K562 (cell line): ENCODE results near the gene PDE8A. TPM values are rescaled to one million over a fixed set of nuclear protein-coding genes. Genes with fewer than 3 reads are reported as not detected.
A peak's percentile ranks its signal among the peaks of the same experiment; 100 is the strongest.

Source experiments
- BCOR ChIP-seq: fragments of 450-650 bp; IDR thresholded peaks from 2 replicates; pipeline ENCODE4 v1.6.1; 2016
- CBFA2T3 ChIP-seq: fragments of 450-650 bp; IDR thresholded peaks from 2 replicates; pipeline ENCODE4 v1.6.1; 2017
- CXXC5 ChIP-seq: fragments of 250-450 bp; sonication (Bioruptor Pico); IDR thresholded peaks from 2 replicates; pipeline ENCODE4 v1.8.0; 2022; ENCODE audit warnings: inconsistent platforms, mild to moderate bottlenecking, moderate library complexity
- DMBX1 ChIP-seq: fragments of 250-450 bp; sonication (Bioruptor Pico); IDR thresholded peaks from 2 replicates; pipeline ENCODE4 v1.8.0; 2022; ENCODE audit warnings: inconsistent platforms, mild to moderate bottlenecking, moderate library complexity, borderline replicate concordance
- EP300 ChIP-seq: IDR thresholded peaks from 2 replicates; pipeline ENCODE4 v1.6.1; 2012; ENCODE audit warnings: low read length, improper control_type of control experiment
- ESRRA ChIP-seq: fragments of 450-650 bp; IDR thresholded peaks from 2 replicates; pipeline ENCODE4 v1.6.1; 2014; ENCODE audit warnings: low read depth, mild to moderate bottlenecking, moderate library complexity, borderline replicate concordance
- KDM1A ChIP-seq, 2 experiments: fragments of 450-650 bp; IDR thresholded peaks; 2 replicates each; pipeline ENCODE4 v1.6.1; 2016; ENCODE audit warnings: mild to moderate bottlenecking in 2 of 2
- PTBP1 ChIP-seq: fragments of 200-400 bp; formaldehyde crosslinking; IDR thresholded peaks from 2 replicates; pipeline ENCODE4 v1.6.1; 2017; ENCODE audit warnings: low read depth, low read length
- STAT5A ChIP-seq: IDR thresholded peaks from 2 replicates; pipeline ENCODE4 v1.6.1; 2012; ENCODE audit warnings: low read length, inconsistent platforms, borderline replicate concordance
- polyA plus RNA-seq, 8 experiments: library from polyadenylated mRNA; depleted of rRNA in 4 of 8; stranded (reverse) in 5 of 8; unstranded in 3 of 8; fragments of >200 nt; fragmentation: Nextera tagmentation in 2 of 8; fragmentation: Illumina TruSeq in 1 of 8; extraction: Ambion mirVana in 2 of 8; extraction: Trizol in 1 of 8; gene quantifications; 2 replicates each; pipeline versions ENCODE4 v1.2.1 to v1.2.3, GENCODE V29; 2011 to 2014; ENCODE audit warnings: inconsistent platforms in 1 of 8, missing spikeins in 1 of 8
- small RNA-seq: library from RNA; depleted of rRNA; stranded (forward); fragments of <200 nt; gene quantifications from one replicate; pipeline ENCODE3, GENCODE V24; 2014
- total RNA-seq, 7 experiments: library from RNA; depleted of rRNA in 6 of 7; stranded (reverse); fragments of >200 nt in 6 of 7; fragmentation: Illumina TruSeq in 2 of 7; extraction: Trizol in 2 of 7; gene quantifications; 2 replicates each; pipeline versions ENCODE4 v1.2.1 to v1.2.3, GENCODE V29; 2011 to 2021; ENCODE audit warnings: low replicate concordance in 1 of 7
- TF ChIP-seq, protein P1 (sequence below): fragments of 450-650 bp; IDR thresholded peaks from 2 replicates; pipeline ENCODE4 v1.6.1; 2017; ENCODE audit warnings: antibody characterized with exemption, mild to moderate bottlenecking

PDE8A gene
- total and polyA plus RNA-seq, 9 of the 15 experiments (the other 6 are each of a cell fraction or from before 2014, with no cell fraction given) = 5.9 to 40.3 (median 19.8) TPM

DNA sequence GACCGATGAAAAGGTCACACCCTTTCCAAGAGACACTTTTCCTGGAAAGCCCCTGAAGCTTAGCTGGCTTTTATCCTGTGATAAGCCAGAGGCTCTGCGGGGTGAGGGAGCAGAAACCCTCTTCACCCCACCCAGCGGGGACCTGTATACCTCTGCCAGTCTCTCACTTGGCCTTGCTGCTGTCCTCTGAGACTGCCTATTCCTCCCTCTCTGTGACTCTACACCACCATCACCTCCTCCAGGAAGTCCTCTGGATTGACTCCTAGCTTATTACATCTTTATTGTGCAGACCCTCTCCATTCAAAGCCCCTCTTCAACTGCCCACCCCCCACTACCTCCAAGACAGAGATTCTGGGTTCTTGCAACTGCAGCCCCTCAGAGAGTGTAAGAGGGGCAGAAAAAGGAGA lies 206.5 kb downstream of the PDE8A start (continued):
- peak; percentile 56; the same call in 1 of the 2 replicates for TF ChIP-seq DMBX1
- TF ChIP-seq CBFA2T3 = peak; percentile 58
- TF ChIP-seq CXXC5 = peak; percentile 30; the same call in 1 of the 2 replicates
- 0 out of 2 replicates have a peak, but pooled peaks have one; percentile 48 for TF ChIP-seq PTBP1
- TF ChIP-seq, protein P1, sequence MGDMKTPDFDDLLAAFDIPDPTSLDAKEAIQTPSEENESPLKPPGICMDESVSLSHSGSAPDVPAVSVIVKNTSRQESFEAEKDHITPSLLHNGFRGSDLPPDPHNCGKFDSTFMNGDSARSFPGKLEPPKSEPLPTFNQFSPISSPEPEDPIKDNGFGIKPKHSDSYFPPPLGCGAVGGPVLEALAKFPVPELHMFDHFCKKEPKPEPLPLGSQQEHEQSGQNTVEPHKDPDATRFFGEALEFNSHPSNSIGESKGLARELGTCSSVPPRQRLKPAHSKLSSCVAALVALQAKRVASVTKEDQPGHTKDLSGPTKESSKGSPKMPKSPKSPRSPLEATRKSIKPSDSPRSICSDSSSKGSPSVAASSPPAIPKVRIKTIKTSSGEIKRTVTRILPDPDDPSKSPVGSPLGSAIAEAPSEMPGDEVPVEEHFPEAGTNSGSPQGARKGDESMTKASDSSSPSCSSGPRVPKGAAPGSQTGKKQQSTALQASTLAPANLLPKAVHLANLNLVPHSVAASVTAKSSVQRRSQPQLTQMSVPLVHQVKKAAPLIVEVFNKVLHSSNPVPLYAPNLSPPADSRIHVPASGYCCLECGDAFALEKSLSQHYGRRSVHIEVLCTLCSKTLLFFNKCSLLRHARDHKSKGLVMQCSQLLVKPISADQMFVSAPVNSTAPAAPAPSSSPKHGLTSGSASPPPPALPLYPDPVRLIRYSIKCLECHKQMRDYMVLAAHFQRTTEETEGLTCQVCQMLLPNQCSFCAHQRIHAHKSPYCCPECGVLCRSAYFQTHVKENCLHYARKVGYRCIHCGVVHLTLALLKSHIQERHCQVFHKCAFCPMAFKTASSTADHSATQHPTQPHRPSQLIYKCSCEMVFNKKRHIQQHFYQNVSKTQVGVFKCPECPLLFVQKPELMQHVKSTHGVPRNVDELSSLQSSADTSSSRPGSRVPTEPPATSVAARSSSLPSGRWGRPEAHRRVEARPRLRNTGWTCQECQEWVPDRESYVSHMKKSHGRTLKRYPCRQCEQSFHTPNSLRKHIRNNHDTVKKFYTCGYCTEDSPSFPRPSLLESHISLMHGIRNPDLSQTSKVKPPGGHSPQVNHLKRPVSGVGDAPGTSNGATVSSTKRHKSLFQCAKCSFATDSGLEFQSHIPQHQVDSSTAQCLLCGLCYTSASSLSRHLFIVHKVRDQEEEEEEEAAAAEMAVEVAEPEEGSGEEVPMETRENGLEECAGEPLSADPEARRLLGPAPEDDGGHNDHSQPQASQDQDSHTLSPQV = peak; percentile 70
- peak; percentile 79 to 93 for TF ChIP-seq KDM1A (IDR thresholded peaks at IDR 0.05)
- TF ChIP-seq ESRRA = 0 out of 2 replicates have a peak, but pooled peaks have one; percentile 14
- peak; percentile 62 for TF ChIP-seq STAT5A
- peak; percentile 99 for TF ChIP-seq BCOR
- TF ChIP-seq EP300 = peak; percentile 51; the same call in 1 of the 2 replicates

Small RNA genes within 50 kb of the gene (small RNA-seq; reads per million reads assigned to genes)
- gene AC044860.2 (not detected), gene RNU6-339P (not detected), gene RNU6-796P (not detected)

Other genes starting within 250 kb of the PDE8A start
- 5.9 and 9.1 TPM in 2 replicates for gene ZNF592, start 233.3 kb upstream of the PDE8A start, total RNA-seq (2014; rRNA removed)
- gene ZNF592, start 233.3 kb upstream of the PDE8A start, total RNA-seq (2014; rRNA removed; fragmentation: Illumina TruSeq; extraction: Trizol) = 6.3 and 6.6 TPM in 2 replicates
- 9.1 and 9.2 TPM in 2 replicates for gene ZNF592, start 233.3 kb upstream of the PDE8A start, total RNA-seq (2015; rRNA removed; fragmentation: Illumina TruSeq; extraction: Trizol)
- 22.0 and 23.8 TPM in 2 replicates for gene ZNF592, start 233.3 kb upstream of the PDE8A start, total RNA-seq (2021)
- 7.4 and 10.4 TPM in 2 replicates for gene ZNF592, start 233.3 kb upstream of the PDE8A start, polyA plus RNA-seq (2011; rRNA removed)
- 18.5 and 18.8 TPM in 2 replicates for gene ZNF592, start 233.3 kb upstream of the PDE8A start, polyA plus RNA-seq (2014; fragmentation: Illumina TruSeq; extraction: Trizol)
- 1 to 10 TPM in 1 of 2 experiments, under 1 TPM in 1; 0.88 to 1.7 TPM for gene ZNF592, start 233.3 kb upstream of the PDE8A start, polyA plus RNA-seq (2014; fragmentation: Nextera tagmentation; extraction: Ambion mirVana)
- 11.6 TPM in 2 replicates for gene ZNF592, start 233.3 kb upstream of the PDE8A start, polyA plus RNA-seq (2014; rRNA removed)
- 0.05 and 0.08 TPM in 2 replicates for gene ALPK3, start 164.5 kb upstream of the PDE8A start, total RNA-seq (2014; rRNA removed)
- gene ALPK3, start 164.5 kb upstream of the PDE8A start, total RNA-seq (2014; rRNA removed; fragmentation: Illumina TruSeq; extraction: Trizol) = 0.03 and 0.07 TPM in 2 replicates
- 0.07 and 0.15 TPM in 2 replicates for gene ALPK3, start 164.5 kb upstream of the PDE8A start, total RNA-seq (2015; rRNA removed; fragmentation: Illumina TruSeq; extraction: Trizol)
- gene ALPK3, start 164.5 kb upstream of the PDE8A start, total RNA-seq (2021) = 0.07 and 0.13 TPM in 2 replicates
- 0.07 and 0.20 TPM in 2 replicates for gene ALPK3, start 164.5 kb upstream of the PDE8A start, polyA plus RNA-seq (2011; rRNA removed)
- gene ALPK3, start 164.5 kb upstream of the PDE8A start, polyA plus RNA-seq (2014; fragmentation: Illumina TruSeq; extraction: Trizol) = 0.04 and 0.08 TPM in 2 replicates
- gene ALPK3, start 164.5 kb upstream of the PDE8A start, polyA plus RNA-seq (2014; fragmentation: Nextera tagmentation; extraction: Ambion mirVana) = not detected
- gene ALPK3, start 164.5 kb upstream of the PDE8A start, polyA plus RNA-seq (2014; rRNA removed) = 0.09 and 1.0 TPM in 2 replicates
- not detected in 2 replicates for gene SLC28A1, start 97.2 kb upstream of the PDE8A start, total RNA-seq (2014; rRNA removed)
- gene SLC28A1, start 97.2 kb upstream of the PDE8A start, total RNA-seq (2014; rRNA removed; fragmentation: Illumina TruSeq; extraction: Trizol) = not detected in 2 replicates
- gene SLC28A1, start 97.2 kb upstream of the PDE8A start, total RNA-seq (2015; rRNA removed; fragmentation: Illumina TruSeq; extraction: Trizol) = not detected in 2 replicates
- gene SLC28A1, start 97.2 kb upstream of the PDE8A start, total RNA-seq (2021) = not detected in 2 replicates
- not detected in 2 replicates for gene SLC28A1, start 97.2 kb upstream of the PDE8A start, polyA plus RNA-seq (2011; rRNA removed)
- not detected in 2 replicates for gene SLC28A1, start 97.2 kb upstream of the PDE8A start, polyA plus RNA-seq (2014; fragmentation: Illumina TruSeq; extraction: Trizol)
- under 1 TPM in 1 of 2 experiments, not detected in 1; 0.04 TPM for gene SLC28A1, start 97.2 kb upstream of the PDE8A start, polyA plus RNA-seq (2014; fragmentation: Nextera tagmentation; extraction: Ambion mirVana)
- gene SLC28A1, start 97.2 kb upstream of the PDE8A start, polyA plus RNA-seq (2014; rRNA removed) = not detected in 2 replicates